H9 (cell line): ENCODE measurements around the gene NDST1. TPM values are rescaled to one million over a fixed set of nuclear protein-coding genes. Genes with fewer than 3 reads are reported as not detected.

Source experiments
- DNase-seq: peaks from one replicate; pipeline ENCODE4 v3.0.0-alpha.2; 2017
- H2AFZ ChIP-seq: one replicate; pipeline ENCODE4 v1.6.1; 2013; ENCODE audit warnings: mild to moderate bottlenecking, low read length, control low read depth, moderate library complexity
- H2AK5ac ChIP-seq: 2 replicates; pipeline ENCODE4 v1.6.1; 2013; ENCODE audit warnings: low read length, control low read depth, mixed read lengths; ENCODE audit not compliant: insufficient read length
- H2BK120ac ChIP-seq: one replicate; pipeline ENCODE4 v1.6.1; 2013; ENCODE audit warnings: low read depth, mild to moderate bottlenecking, low read length, control low read depth, inconsistent platforms; ENCODE audit not compliant: poor library complexity, severe bottlenecking
- H2BK12ac ChIP-seq: 2 replicates; pipeline ENCODE4 v1.6.1; 2013; ENCODE audit warnings: low read length, control low read depth, mixed read lengths, low read depth; ENCODE audit not compliant: insufficient read length
- H2BK15ac ChIP-seq: 2 replicates; pipeline ENCODE4 v1.6.1; 2013; ENCODE audit warnings: low read depth, low read length, control low read depth
- H2BK20ac ChIP-seq: one replicate; pipeline ENCODE4 v1.6.1; 2013; ENCODE audit warnings: low read depth, mild to moderate bottlenecking, low read length, control low read depth, inconsistent platforms; ENCODE audit not compliant: poor library complexity, severe bottlenecking
- H2BK5ac ChIP-seq: 2 replicates; pipeline ENCODE4 v1.6.1; 2013; ENCODE audit warnings: low read length, control low read depth, mixed read lengths; ENCODE audit not compliant: insufficient read length
- H3K14ac ChIP-seq: 2 replicates; pipeline ENCODE4 v1.6.1; 2013; ENCODE audit warnings: low read length, control low read depth; ENCODE audit not compliant: insufficient read depth
- H3K18ac ChIP-seq: 2 replicates; pipeline ENCODE4 v1.6.1; 2013; ENCODE audit warnings: low read depth, mild to moderate bottlenecking, mixed read lengths, low read length, control low read depth; ENCODE audit not compliant: insufficient read length
- H3K23ac ChIP-seq: 2 replicates; pipeline ENCODE4 v1.6.1; 2013; ENCODE audit warnings: low read length, control low read depth, mixed read lengths, low read depth; ENCODE audit not compliant: insufficient read length
- H3K23me2 ChIP-seq: 2 replicates; pipeline ENCODE4 v1.6.1; 2013; ENCODE audit warnings: low read depth, mild to moderate bottlenecking, mixed read lengths, low read length, control low read depth; ENCODE audit not compliant: insufficient read length, poor library complexity, severe bottlenecking
- H3K27ac ChIP-seq: 2 replicates; pipeline ENCODE4 v1.5.1; 2013; ENCODE audit warnings: low read length, control low read depth, mixed read lengths, low read depth; ENCODE audit not compliant: insufficient read length
- H3K27me3 ChIP-seq: 2 replicates; pipeline ENCODE4 v1.6.1; 2013; ENCODE audit warnings: low read length, control low read depth, inconsistent platforms; ENCODE audit not compliant: insufficient read depth
- H3K4ac ChIP-seq: 2 replicates; pipeline ENCODE4 v1.6.1; 2013; ENCODE audit warnings: low read depth, mild to moderate bottlenecking, control low read depth, inconsistent platforms, low read length, moderate library complexity
- H3K4me1 ChIP-seq: 2 replicates; pipeline ENCODE4 v1.6.1; 2013; ENCODE audit warnings: low read length, control low read depth, inconsistent platforms; ENCODE audit not compliant: insufficient read depth
- H3K4me2 ChIP-seq: 2 replicates; pipeline ENCODE4 v1.6.1; 2013; ENCODE audit warnings: low read length, control low read depth, mixed read lengths; ENCODE audit not compliant: insufficient read length, insufficient read depth
- H3K56ac ChIP-seq: 2 replicates; pipeline ENCODE4 v1.6.1; 2013; ENCODE audit warnings: low read depth, mild to moderate bottlenecking, mixed read lengths, low read length, control low read depth; ENCODE audit not compliant: insufficient read length
- H3K79me1 ChIP-seq: 2 replicates; pipeline ENCODE4 v1.6.1; 2013; ENCODE audit warnings: low read depth, mild to moderate bottlenecking, moderate library complexity, low read length, control low read depth, inconsistent platforms; ENCODE audit not compliant: insufficient read depth, poor library complexity, severe bottlenecking
- H3K79me2 ChIP-seq: 2 replicates; pipeline ENCODE4 v1.6.1; 2013; ENCODE audit warnings: low read length, control low read depth, inconsistent platforms; ENCODE audit not compliant: insufficient read depth
- H3K9ac ChIP-seq: 2 replicates; pipeline ENCODE4 v1.6.1; 2013; ENCODE audit warnings: low read length, control low read depth, mixed read lengths; ENCODE audit not compliant: insufficient read length; ENCODE audit errors: extremely low read depth
- H3K9me3 ChIP-seq: one replicate; pipeline ENCODE4 v1.6.1; 2013; ENCODE audit warnings: low read depth, low read length, inconsistent platforms; ENCODE audit not compliant: control insufficient read depth
- H3T11ph ChIP-seq: one replicate; pipeline ENCODE4 v1.6.1; 2013; ENCODE audit warnings: mild to moderate bottlenecking, low read length, control low read depth, inconsistent platforms
- H4K20me1 ChIP-seq: one replicate; pipeline ENCODE4 v1.6.1; 2013; ENCODE audit not compliant: control insufficient read depth, insufficient read length, insufficient read depth
- H4K5ac ChIP-seq: 2 replicates; pipeline ENCODE4 v1.6.1; 2013; ENCODE audit warnings: low read depth, mild to moderate bottlenecking, mixed read lengths, low read length, control low read depth; ENCODE audit not compliant: insufficient read length
- H4K8ac ChIP-seq: replicated peaks from 2 replicates; pipeline ENCODE4 v1.6.1; 2013; ENCODE audit warnings: low read length, control low read depth, mixed read lengths, low read depth; ENCODE audit not compliant: insufficient read length
- H4K91ac ChIP-seq: 2 replicates; pipeline ENCODE4 v1.6.1; 2013; ENCODE audit warnings: low read depth, mild to moderate bottlenecking, moderate library complexity, mixed read lengths, low read length, control low read depth; ENCODE audit not compliant: insufficient read length
- H3K27ac Mint-ChIP-seq, 3 experiments: 2 replicates in 2 of 3; 3 replicates in 1 of 3; pipeline ENCODE4 v1.8.0; 2020 to 2021; ENCODE audit warnings: mixed read lengths in 3 of 3, mild to moderate bottlenecking in 1 of 3, moderate library complexity in 1 of 3
- H3K27me3 Mint-ChIP-seq: 2 replicates; pipeline ENCODE4 v1.8.0; 2021; ENCODE audit warnings: low read depth, mild to moderate bottlenecking, moderate library complexity, mixed read lengths
- H3K36me3 Mint-ChIP-seq, 3 experiments: 2 replicates in 2 of 3; 3 replicates in 1 of 3; pipeline ENCODE4 v1.8.0; 2020 to 2021; ENCODE audit warnings: low read depth in 3 of 3, mixed read lengths in 3 of 3; ENCODE audit not compliant: insufficient read depth in 1 of 3
- H3K4me1 Mint-ChIP-seq, 2 experiments: 2 replicates each; pipeline ENCODE4 v1.8.0; 2020; ENCODE audit warnings: mixed read lengths in 2 of 2
- H3K4me3 Mint-ChIP-seq, 2 experiments: 2 replicates in 1 of 2; 3 replicates in 1 of 2; pipeline ENCODE4 v1.8.0; 2020 to 2021; ENCODE audit warnings: mild to moderate bottlenecking in 2 of 2, mixed read lengths in 2 of 2, moderate library complexity in 1 of 2
- H3K9me3 Mint-ChIP-seq, 2 experiments: 2 replicates in 1 of 2; 3 replicates in 1 of 2; pipeline ENCODE4 v1.8.0; 2020; ENCODE audit warnings: mild to moderate bottlenecking in 2 of 2, mixed read lengths in 2 of 2, moderate library complexity in 1 of 2
- CTCF ChIP-seq: fragments of 200-600 bp; sonication (generic); conservative IDR thresholded peaks from 3 replicates; pipeline ENCODE4 v1.8.0; 2021; ENCODE audit warnings: antibody characterized with exemption, mild to moderate bottlenecking
- WGBS: extraction: QIAGEN DNeasy Blood & Tissue Kit; methylation state at CpG from one replicate; pipeline ENCODE4 v1.1.7; 2013; ENCODE audit warnings: missing lambda C conversion rate, low lambda C conversion rate, mixed read lengths; ENCODE audit not compliant: insufficient read length; ENCODE audit errors: extremely low coverage; 5-methylcytosine and 5-hydroxymethylcytosine counted together
- total RNA-seq: library from RNA; stranded (reverse); gene quantifications from 2 replicates; pipeline ENCODE4 v1.2.1, GENCODE V29; 2021

Gene NDST1
- total RNA-seq, 1 experiment from 2014 or later: 65.5 TPM

GRCh38 chr5:150557509-150557872 is 49.6 kb downstream of the NDST1 start:
- Histone ChIP-seq H3K14ac (no peak overlapping the region), H3K23ac (no peak overlapping the region), H2BK20ac (no peak overlapping the region), H4K20me1 (no peaks in the 10 kb centered on the region), H3K79me2 (no peaks in the 10 kb centered on the region), H4K5ac (no peak overlapping the region), H3K27ac (no peak overlapping the region), H2BK12ac (no peak overlapping the region), H4K91ac (no peak overlapping the region), H3K23me2 (no peaks in the 10 kb centered on the region), H3K4me1 (no peaks in the 10 kb centered on the region), H3K9ac (no peak overlapping the region), H3K4me2 (no peak overlapping the region), H2BK15ac (no peak overlapping the region), H2BK120ac (no peak overlapping the region), H3T11ph (no peak overlapping the region), H2AK5ac (no peak overlapping the region), H2AFZ (no peak overlapping the region), H3K56ac (no peak overlapping the region), H3K4ac (no peak overlapping the region), H3K18ac (no peak overlapping the region), H4K8ac (no peak overlapping the region), H3K9me3 (no peaks in the 10 kb centered on the region), H2BK5ac (no peak overlapping the region), H3K27me3 (no peaks in the 10 kb centered on the region), H3K79me1 (no peaks in the 10 kb centered on the region)
- TF ChIP-seq CTCF: no peak
- DNase-seq: no peak
- Mint-ChIP-seq H3K36me3 (peaks cover 0 to 26% (median 23%) of the 10 kb centered on the region in 3 experiments; a peak in 6 of 7 replicates), H3K9me3 (no peaks in the 10 kb centered on the region), H3K27ac (no peak overlapping the region), H3K4me3 (no peak overlapping the region), H3K27me3 (no peaks in the 10 kb centered on the region; the same call in 1 of the 2 replicates), H3K4me1 (peaks cover 11 to 13% of the 10 kb centered on the region in 2 experiments)
- WGBS: no CpG with 5 or more reads among the region's 6 CpGs
